Muscle of back (tissue), 11 donors: ENCODE measurements around the gene TAS2R60. TPM values are rescaled to one million over a fixed set of nuclear protein-coding genes. Genes with fewer than 3 reads are reported as not detected.
"Not testable (repeated sequence)": the region's sequence is repeated elsewhere in the genome, so short reads cannot be mapped to it uniquely, and the experiment has no call there.

Experiments used
- DNase-seq, 3 donors: peaks; one replicate each; pipeline versions ENCODE4 v3.0.0 to v3.0.0-alpha.2; 2013
- polyA plus RNA-seq, 10 donors: library from polyadenylated mRNA; unstranded; fragments of 120-200 nt; gene quantifications; one replicate each; pipeline ENCODE4 v1.2.1, GENCODE V29; 2013; ENCODE audit not compliant: insufficient read length in 10 of 10

The TAS2R60 gene
- polyA plus RNA-seq, 10 donors = not detected

GRCh38 chr7:143472071-143472689, 28.9 kb downstream of the TAS2R60 start:
- DNase-seq = not testable (repeated sequence)

GRCh38 chr7:143477501-143478150, 34.4 kb downstream of the TAS2R60 start, which contains the start of gene TAS2R41:
TAS2R41 (plus strand) TSS chr7:143477873; CDS start chr7:143477873, 0 bp downstream.
- DNase-seq = no peak

- DNase-seq = no peak
Observed at GRCh38 chr7:143479055-143479766, 36.0 kb downstream of the TAS2R60 start.

GRCh38 chr7:143480501-143480900, 37.2 kb downstream of the TAS2R60 start:
- DNase-seq = no peak

GRCh38 chr7:143484119-143484518, 40.9 kb downstream of the TAS2R60 start:
- DNase-seq = peak; percentile 54 to 79 (median 69)

GRCh38 chr7:143485094-143485493, 41.8 kb downstream of the TAS2R60 start:
- DNase-seq = no peak

GRCh38 chr7:143485500-143485899, 42.2 kb downstream of the TAS2R60 start:
- DNase-seq = no peak

- not testable (repeated sequence) for DNase-seq
Observed at GRCh38 chr7:143486266-143486665, 43.0 kb downstream of the TAS2R60 start.

GRCh38 chr7:143487061-143487460, 43.8 kb downstream of the TAS2R60 start:
- no peak for DNase-seq

GRCh38 chr7:143487566-143487965, 44.3 kb downstream of the TAS2R60 start:
- DNase-seq = peak; percentile 51 to 66 (median 52)

- DNase-seq = no peak
Observed at GRCh38 chr7:143490717-143491306, 47.6 kb downstream of the TAS2R60 start.

- DNase-seq = no peak
Observed at GRCh38 chr7:143492043-143492471, 48.8 kb downstream of the TAS2R60 start.

- DNase-seq = no peak
Observed at GRCh38 chr7:143492799-143493739, 49.8 kb downstream of the TAS2R60 start.

GRCh38 chr7:143493751-143494150, 50.5 kb downstream of the TAS2R60 start:
- DNase-seq = no peak

Other genes with a start within 250 kb of the TAS2R60 start
- gene TAS2R40, start 221.4 kb upstream of the TAS2R60 start, polyA plus RNA-seq = not detected
- gene GSTK1, start 180.0 kb upstream of the TAS2R60 start, polyA plus RNA-seq = 10 to 100 TPM; 65.5 to 92.8 (median 81.4) TPM
- gene TMEM139, start 158.5 kb upstream of the TAS2R60 start, polyA plus RNA-seq = 1 to 10 TPM in 4 of 10 donors, under 1 TPM in 6; 0.46 to 1.3 (median 0.90) TPM
- 10 to 100 TPM; 16.1 to 30.9 (median 25.3) TPM for gene CASP2, start 155.1 kb upstream of the TAS2R60 start, polyA plus RNA-seq
- 1 to 10 TPM in 6 of 10 donors, under 1 TPM in 4; 0.30 to 5.1 (median 1.3) TPM for gene CLCN1, start 127.3 kb upstream of the TAS2R60 start, polyA plus RNA-seq
- 1 to 10 TPM; 1.5 to 3.0 (median 2.3) TPM for gene FAM131B, start 80.7 kb upstream of the TAS2R60 start, polyA plus RNA-seq
- gene ZYX, start 62.1 kb upstream of the TAS2R60 start, polyA plus RNA-seq = 100 to 1,000 TPM; 156 to 277 (median 198) TPM
- 1 to 10 TPM; 2.5 to 8.8 (median 4.7) TPM for gene EPHA1, start 34.6 kb upstream of the TAS2R60 start, polyA plus RNA-seq
- not detected for gene TAS2R41, start 34.4 kb downstream of the TAS2R60 start, polyA plus RNA-seq
- under 1 TPM in 6 of 10 donors, not detected in 4; 0.27 to 0.63 (median 0.41) TPM for gene CTAGE15, start 128.3 kb downstream of the TAS2R60 start, polyA plus RNA-seq
- gene TCAF2, start 177.5 kb downstream of the TAS2R60 start, polyA plus RNA-seq = 10 to 100 TPM in 9 of 10 donors, 1 to 10 TPM in 1; 5.4 to 24.4 (median 13.4) TPM